Measurements from ENCODE around the gene REEP5.

GRCh38 chr5:112878101-112878500, 43.9 kb downstream of the REEP5 start:
- TF ChIP-seq EZH2 (optimal IDR thresholded peaks at IDR 0.05; ENCODE audit: low read depth, low read length) (no peak), EZH2phosphoT487 (IDR thresholded peaks at IDR 0.05; ENCODE audit: low read length) (no peak)
- TF ChIP-seq, protein P1, sequence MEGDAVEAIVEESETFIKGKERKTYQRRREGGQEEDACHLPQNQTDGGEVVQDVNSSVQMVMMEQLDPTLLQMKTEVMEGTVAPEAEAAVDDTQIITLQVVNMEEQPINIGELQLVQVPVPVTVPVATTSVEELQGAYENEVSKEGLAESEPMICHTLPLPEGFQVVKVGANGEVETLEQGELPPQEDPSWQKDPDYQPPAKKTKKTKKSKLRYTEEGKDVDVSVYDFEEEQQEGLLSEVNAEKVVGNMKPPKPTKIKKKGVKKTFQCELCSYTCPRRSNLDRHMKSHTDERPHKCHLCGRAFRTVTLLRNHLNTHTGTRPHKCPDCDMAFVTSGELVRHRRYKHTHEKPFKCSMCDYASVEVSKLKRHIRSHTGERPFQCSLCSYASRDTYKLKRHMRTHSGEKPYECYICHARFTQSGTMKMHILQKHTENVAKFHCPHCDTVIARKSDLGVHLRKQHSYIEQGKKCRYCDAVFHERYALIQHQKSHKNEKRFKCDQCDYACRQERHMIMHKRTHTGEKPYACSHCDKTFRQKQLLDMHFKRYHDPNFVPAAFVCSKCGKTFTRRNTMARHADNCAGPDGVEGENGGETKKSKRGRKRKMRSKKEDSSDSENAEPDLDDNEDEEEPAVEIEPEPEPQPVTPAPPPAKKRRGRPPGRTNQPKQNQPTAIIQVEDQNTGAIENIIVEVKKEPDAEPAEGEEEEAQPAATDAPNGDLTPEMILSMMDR (IDR thresholded peaks at IDR 0.05; ENCODE audit: low read length), result no peak

All from MM.1S (cell line).